Neural progenitor cell (in vitro differentiated cells): ENCODE results near the gene BCAS3. TPM values are rescaled to one million over a fixed set of nuclear protein-coding genes. Genes with fewer than 3 reads are reported as not detected.

ENCODE experiments used
- DNase-seq: peaks from one replicate; pipeline ENCODE4 v3.0.0-alpha.2; 2016; ENCODE audit warnings: low spot score
- H2AFZ ChIP-seq: fragments of 200-600 bp; sonication (generic); replicated peaks from 2 replicates; pipeline ENCODE4 v1.6.1; 2016; ENCODE audit warnings: antibody characterized with exemption
- H3F3A ChIP-seq: fragments of 200-600 bp; sonication (generic); 2 replicates; pipeline ENCODE4 v1.6.1; 2016; ENCODE audit warnings: antibody characterized with exemption, low read depth
- H3K27ac ChIP-seq: fragments of 200-600 bp; sonication (generic); 2 replicates; pipeline ENCODE4 v1.5.1; 2016; ENCODE audit warnings: mild to moderate bottlenecking
- H3K27me3 ChIP-seq: fragments of 200-600 bp; sonication (generic); 2 replicates; pipeline ENCODE4 v1.6.1; 2016; ENCODE audit warnings: mild to moderate bottlenecking, moderate library complexity
- H3K36me3 ChIP-seq: fragments of 200-600 bp; sonication (generic); 2 replicates; pipeline ENCODE4 v1.5.1; 2016
- H3K4me1 ChIP-seq: fragments of 200-600 bp; sonication (generic); 2 replicates; pipeline ENCODE4 v1.6.1; 2016; ENCODE audit warnings: mixed run types
- H3K4me2 ChIP-seq: fragments of 200-600 bp; sonication (generic); 2 replicates; pipeline ENCODE4 v1.6.1; 2016
- H3K4me3 ChIP-seq: fragments of 200-600 bp; sonication (generic); 2 replicates; pipeline ENCODE4 v1.5.1; 2016
- H3K79me2 ChIP-seq: fragments of 200-600 bp; sonication (generic); 2 replicates; pipeline ENCODE4 v1.6.1; 2016; ENCODE audit warnings: low read depth
- H3K9ac ChIP-seq: fragments of 200-600 bp; sonication (generic); 2 replicates; pipeline ENCODE4 v1.6.1; 2016
- H3K9me3 ChIP-seq: fragments of 200-600 bp; sonication (generic); 2 replicates; pipeline ENCODE4 v1.5.1; 2016; ENCODE audit warnings: low read depth
- H4K20me1 ChIP-seq: fragments of 200-600 bp; sonication (generic); 2 replicates; pipeline ENCODE4 v1.6.1; 2016; ENCODE audit warnings: low read depth
- H3K27ac Mint-ChIP-seq: 3 replicates; pipeline ENCODE4 v1.8.0; 2021; ENCODE audit warnings: mixed read lengths
- H3K27me3 Mint-ChIP-seq: 2 replicates; pipeline ENCODE4 v1.8.0; 2022; ENCODE audit warnings: low read depth, mild to moderate bottlenecking, inconsistent platforms, moderate library complexity, mixed read lengths; ENCODE audit not compliant: insufficient read depth
- H3K36me3 Mint-ChIP-seq: 3 replicates; pipeline ENCODE4 v1.8.0; 2021; ENCODE audit warnings: mixed read lengths
- H3K4me1 Mint-ChIP-seq: 3 replicates; pipeline ENCODE4 v1.8.0; 2021; ENCODE audit warnings: mixed read lengths
- H3K4me3 Mint-ChIP-seq: 3 replicates; pipeline ENCODE4 v1.8.0; 2021; ENCODE audit warnings: mild to moderate bottlenecking, moderate library complexity, mixed read lengths
- H3K9me3 Mint-ChIP-seq: 3 replicates; pipeline ENCODE4 v1.8.0; 2020; ENCODE audit warnings: mixed read lengths
- EZH2 ChIP-seq: fragments of 200-600 bp; sonication (generic); IDR thresholded peaks from 2 replicates; pipeline ENCODE4 v1.6.1; 2017; ENCODE audit warnings: antibody characterized with exemption, mild to moderate bottlenecking, moderate library complexity
- EZH2phosphoT487 ChIP-seq: fragments of 200-600 bp; sonication (generic); IDR thresholded peaks from 2 replicates; pipeline ENCODE4 v1.6.1; 2017; ENCODE audit warnings: antibody characterized with exemption
- total RNA-seq: library from RNA; depleted of rRNA; stranded (reverse); fragments of >200 nt; gene quantifications from 2 replicates; pipeline ENCODE4 v1.2.3, GENCODE V29; 2015; ENCODE audit warnings: low replicate concordance
- TF ChIP-seq, protein P1 (sequence below): fragments of 200-600 bp; sonication (generic); IDR thresholded peaks from 2 replicates; pipeline ENCODE4 v1.5.1; 2017; ENCODE audit warnings: antibody characterized with exemption, mild to moderate bottlenecking

BCAS3 gene
- total RNA-seq, 1 donor from 2014 or later: 60.9 TPM

DNA sequence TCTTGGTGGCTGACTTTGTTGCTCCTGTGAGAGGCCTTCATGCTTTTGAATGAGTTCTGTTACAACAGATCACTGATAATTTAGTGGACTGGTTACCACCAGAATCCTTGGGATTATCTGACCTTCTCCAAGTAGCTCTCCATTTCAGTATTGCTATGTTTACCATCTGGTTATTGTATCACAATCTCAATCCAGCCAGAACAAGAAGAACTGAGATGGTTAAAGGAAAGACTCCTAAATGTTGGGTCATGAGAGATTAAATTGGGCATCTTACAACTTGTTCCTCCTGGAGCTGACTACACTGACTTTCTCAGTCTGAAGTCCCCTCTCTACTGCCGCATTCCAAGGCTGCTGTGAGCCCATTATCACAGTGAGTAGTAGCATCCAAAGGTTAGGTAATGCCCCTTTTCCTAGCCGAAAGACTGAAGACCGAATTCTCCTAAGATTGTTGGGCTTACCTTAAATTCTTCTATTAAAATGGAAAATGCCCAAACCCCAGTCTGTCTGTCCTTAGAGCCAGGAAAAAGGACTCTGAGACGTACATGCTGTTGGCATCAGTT, 540.3 kb downstream of the BCAS3 start:
- Histone ChIP-seq H3K79me2 (no peaks in the 10 kb centered on the region), H2AFZ (no peak overlapping the region), H3K9me3 (no peaks in the 10 kb centered on the region), H3K27ac (no peak overlapping the region), H3F3A (no peaks in the 10 kb centered on the region), H3K4me2 (no peak overlapping the region), H4K20me1 (no peaks in the 10 kb centered on the region), H3K9ac (no peak overlapping the region), H3K27me3 (no peaks in the 10 kb centered on the region), H3K36me3 (no peaks in the 10 kb centered on the region), H3K4me1 (no peaks in the 10 kb centered on the region), H3K4me3 (no peak overlapping the region)
- no peak overlapping the region for H3K27ac Mint-ChIP-seq
- H3K9me3 Mint-ChIP-seq: no peaks in the 10 kb centered on the region
- no peaks in the 10 kb centered on the region for H3K36me3 Mint-ChIP-seq
- no peak for DNase-seq
- H3K27me3 Mint-ChIP-seq: no peaks in the 10 kb centered on the region
- H3K4me3 Mint-ChIP-seq: no peak overlapping the region
- TF ChIP-seq EZH2 (no peak), EZH2phosphoT487 (no peak)
- TF ChIP-seq, protein P1, sequence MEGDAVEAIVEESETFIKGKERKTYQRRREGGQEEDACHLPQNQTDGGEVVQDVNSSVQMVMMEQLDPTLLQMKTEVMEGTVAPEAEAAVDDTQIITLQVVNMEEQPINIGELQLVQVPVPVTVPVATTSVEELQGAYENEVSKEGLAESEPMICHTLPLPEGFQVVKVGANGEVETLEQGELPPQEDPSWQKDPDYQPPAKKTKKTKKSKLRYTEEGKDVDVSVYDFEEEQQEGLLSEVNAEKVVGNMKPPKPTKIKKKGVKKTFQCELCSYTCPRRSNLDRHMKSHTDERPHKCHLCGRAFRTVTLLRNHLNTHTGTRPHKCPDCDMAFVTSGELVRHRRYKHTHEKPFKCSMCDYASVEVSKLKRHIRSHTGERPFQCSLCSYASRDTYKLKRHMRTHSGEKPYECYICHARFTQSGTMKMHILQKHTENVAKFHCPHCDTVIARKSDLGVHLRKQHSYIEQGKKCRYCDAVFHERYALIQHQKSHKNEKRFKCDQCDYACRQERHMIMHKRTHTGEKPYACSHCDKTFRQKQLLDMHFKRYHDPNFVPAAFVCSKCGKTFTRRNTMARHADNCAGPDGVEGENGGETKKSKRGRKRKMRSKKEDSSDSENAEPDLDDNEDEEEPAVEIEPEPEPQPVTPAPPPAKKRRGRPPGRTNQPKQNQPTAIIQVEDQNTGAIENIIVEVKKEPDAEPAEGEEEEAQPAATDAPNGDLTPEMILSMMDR: no peak
- peaks cover 10% of the 10 kb centered on the region for H3K4me1 Mint-ChIP-seq

DNA sequence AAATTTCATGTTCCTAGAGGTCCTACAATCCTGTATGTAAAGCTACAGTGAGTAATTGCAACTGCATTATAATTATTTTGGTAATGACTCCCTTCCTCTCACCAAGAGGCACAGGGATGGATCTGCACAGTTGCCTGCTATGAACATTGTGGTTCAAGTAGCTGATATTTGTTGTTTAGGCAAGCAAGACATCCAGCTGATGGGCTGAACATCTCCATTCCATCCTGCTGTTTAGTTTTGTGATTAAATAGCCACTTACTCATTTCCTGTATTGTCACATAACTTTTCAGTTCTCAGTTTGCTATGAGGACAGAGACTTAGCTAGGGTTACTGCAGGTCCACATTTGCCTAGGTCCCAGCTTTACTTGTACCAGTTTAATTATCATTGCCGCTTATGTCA, 540.8 kb downstream of the BCAS3 start:
- Histone ChIP-seq H3K4me2 (no peak overlapping the region), H3K9me3 (no peaks in the 10 kb centered on the region), H3K4me1 (no peaks in the 10 kb centered on the region), H3K4me3 (no peak overlapping the region), H3F3A (no peaks in the 10 kb centered on the region), H3K9ac (no peak overlapping the region), H4K20me1 (no peaks in the 10 kb centered on the region), H3K36me3 (no peaks in the 10 kb centered on the region), H3K27me3 (no peaks in the 10 kb centered on the region), H3K79me2 (no peaks in the 10 kb centered on the region), H3K27ac (no peak overlapping the region), H2AFZ (no peak overlapping the region)
- Mint-ChIP-seq H3K36me3 (no peaks in the 10 kb centered on the region), H3K9me3 (no peaks in the 10 kb centered on the region), H3K4me3 (no peak overlapping the region), H3K27me3 (no peaks in the 10 kb centered on the region), H3K27ac (no peak overlapping the region), H3K4me1 (peaks cover 11% of the 10 kb centered on the region)
- TF ChIP-seq EZH2phosphoT487 (no peak), EZH2 (no peak)
- TF ChIP-seq, protein P1: no peak
- no peak for DNase-seq

DNA sequence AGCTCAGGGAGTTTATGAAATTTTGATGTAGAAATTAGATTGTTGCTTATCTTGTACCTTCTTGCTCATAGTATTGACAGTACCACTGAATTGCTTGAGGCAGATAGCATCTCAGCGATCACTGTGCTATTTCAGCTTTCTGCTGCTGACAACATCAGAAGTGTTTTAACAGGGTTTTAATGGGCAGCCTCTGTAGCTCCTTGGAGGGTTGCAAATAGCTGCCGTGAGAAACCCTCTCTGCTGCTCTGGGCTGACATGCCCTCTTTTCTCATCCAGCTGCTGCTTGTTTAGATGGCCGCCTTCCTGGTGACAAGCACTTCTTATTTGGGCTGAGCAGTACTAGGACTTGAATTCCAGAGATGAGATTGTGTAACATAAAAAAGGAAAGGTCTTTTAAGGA, 541.8 kb downstream of the BCAS3 start:
- no peaks in the 10 kb centered on the region for H3K27me3 ChIP-seq
- Mint-ChIP-seq H3K4me1 (peaks cover 12% of the 10 kb centered on the region), H3K36me3 (no peaks in the 10 kb centered on the region), H3K9me3 (no peaks in the 10 kb centered on the region), H3K4me3 (no peak overlapping the region), H3K27me3 (no peaks in the 10 kb centered on the region), H3K27ac (no peak overlapping the region)
- no peaks in the 10 kb centered on the region for H3K79me2 ChIP-seq
- no peak for TF ChIP-seq EZH2
- TF ChIP-seq, protein P1: no peak
- TF ChIP-seq EZH2phosphoT487: no peak
- no peaks in the 10 kb centered on the region for H4K20me1 ChIP-seq
- DNase-seq: no peak
- no peak overlapping the region for H3K27ac ChIP-seq
- H3K36me3 ChIP-seq: no peaks in the 10 kb centered on the region
- no peaks in the 10 kb centered on the region for H3K4me1 ChIP-seq
- H3K9ac ChIP-seq: no peak overlapping the region
- no peaks in the 10 kb centered on the region for H3K9me3 ChIP-seq
- no peak overlapping the region for H3K4me2 ChIP-seq
- H2AFZ ChIP-seq: no peak overlapping the region
- H3F3A ChIP-seq: no peaks in the 10 kb centered on the region
- H3K4me3 ChIP-seq: no peak overlapping the region
